Mesendoderm (in vitro differentiated cells): ENCODE data around the gene SPRR2B.
"Not testable (repeated sequence)": the region's sequence is repeated elsewhere in the genome, so short reads cannot be mapped to it uniquely, and the experiment has no call there.

ENCODE experiments used
- DNase-seq: peaks from one replicate; pipeline ENCODE4 v3.0.0; 2013
- H2AK5ac ChIP-seq: 2 replicates; pipeline ENCODE4 v1.6.1; 2013; ENCODE audit warnings: low read length, inconsistent platforms
- H2BK120ac ChIP-seq: 2 replicates; pipeline ENCODE4 v1.6.1; 2013; ENCODE audit warnings: low read depth, mild to moderate bottlenecking, low read length, moderate library complexity, mixed read lengths
- H2BK15ac ChIP-seq: replicated peaks from 2 replicates; pipeline ENCODE4 v1.6.1; 2013; ENCODE audit warnings: low read depth, mild to moderate bottlenecking, moderate library complexity
- H2BK5ac ChIP-seq: 2 replicates; pipeline ENCODE4 v1.6.1; 2013; ENCODE audit warnings: low read length, inconsistent platforms
- H3K18ac ChIP-seq: 2 replicates; pipeline ENCODE4 v1.6.1; 2013; ENCODE audit warnings: mild to moderate bottlenecking, low read length, mixed read lengths
- H3K23ac ChIP-seq: one replicate; pipeline ENCODE4 v1.6.1; 2013; ENCODE audit warnings: low read length
- H3K27ac ChIP-seq: 2 replicates; pipeline ENCODE4 v1.5.1; 2013; ENCODE audit warnings: low read depth, mild to moderate bottlenecking, inconsistent platforms, low read length, moderate library complexity
- H3K27me3 ChIP-seq: 2 replicates; pipeline ENCODE4 v1.6.1; 2013; ENCODE audit warnings: low read length, control low read depth, mild to moderate bottlenecking, inconsistent platforms; ENCODE audit not compliant: insufficient read depth, poor library complexity
- H3K36me3 ChIP-seq: 2 replicates; pipeline ENCODE4 v1.6.1; 2013; ENCODE audit warnings: low read length, inconsistent platforms; ENCODE audit not compliant: control insufficient read depth, insufficient read depth
- H3K4ac ChIP-seq: one replicate; pipeline ENCODE4 v1.6.1; 2013; ENCODE audit warnings: low read depth, mild to moderate bottlenecking, low read length, moderate library complexity
- H3K4me1 ChIP-seq: 2 replicates; pipeline ENCODE4 v1.6.1; 2013; ENCODE audit warnings: low read depth, low read length, inconsistent platforms; ENCODE audit not compliant: control insufficient read depth
- H3K4me2 ChIP-seq: 2 replicates; pipeline ENCODE4 v1.6.1; 2013; ENCODE audit warnings: low read length
- H3K4me3 ChIP-seq: 2 replicates; pipeline ENCODE4 v1.5.1; 2013; ENCODE audit warnings: mild to moderate bottlenecking, low read length
- H3K56ac ChIP-seq: one replicate; pipeline ENCODE4 v1.6.1; 2013; ENCODE audit warnings: low read length
- H3K79me1 ChIP-seq: 2 replicates; pipeline ENCODE4 v1.6.1; 2013; ENCODE audit warnings: low read length, inconsistent platforms
- H3K79me2 ChIP-seq: 2 replicates; pipeline ENCODE4 v1.6.1; 2013; ENCODE audit warnings: mild to moderate bottlenecking, low read length; ENCODE audit not compliant: control insufficient read depth, insufficient read depth
- H3K9ac ChIP-seq: 2 replicates; pipeline ENCODE4 v1.6.1; 2013; ENCODE audit warnings: low read length, inconsistent platforms
- H4K5ac ChIP-seq: one replicate; pipeline ENCODE4 v1.6.1; 2013; ENCODE audit warnings: low read length
- H4K8ac ChIP-seq: one replicate; pipeline ENCODE4 v1.6.1; 2013; ENCODE audit warnings: low read depth, mild to moderate bottlenecking, control low read depth, low read length, moderate library complexity
- WGBS: extraction: QIAGEN DNeasy Blood & Tissue Kit; methylation state at CpG from one replicate; pipeline ENCODE4 v1.1.7; 2013; ENCODE audit warnings: low lambda C conversion rate, missing lambda C conversion rate; ENCODE audit not compliant: insufficient coverage; ENCODE audit errors: extremely low coverage; 5-methylcytosine and 5-hydroxymethylcytosine counted together

The SPRR2B gene

GRCh38 chr1:153056111-153056510 lies 15.3 kb downstream of the SPRR2B start:
- H3K79me1 ChIP-seq, H3K23ac ChIP-seq, H2BK120ac ChIP-seq, H2BK5ac ChIP-seq, H3K4ac ChIP-seq, DNase-seq, H2AK5ac ChIP-seq, H3K56ac ChIP-seq, H4K5ac ChIP-seq, H3K9ac ChIP-seq, H3K36me3 ChIP-seq, H3K27ac ChIP-seq, H3K4me1 ChIP-seq, H3K27me3 ChIP-seq, H3K18ac ChIP-seq, H3K79me2 ChIP-seq, H2BK15ac ChIP-seq, H4K8ac ChIP-seq, H3K4me2 ChIP-seq, H3K4me3 ChIP-seq: not testable (repeated sequence)
- no CpG with 5 or more reads among the region's 3 CpGs for WGBS

GRCh38 chr1:153049211-153049610 lies 22.2 kb downstream of the SPRR2B start:
- Histone ChIP-seq H2BK5ac (no peak overlapping the region), H3K18ac (no peak overlapping the region), H4K5ac (no peak overlapping the region), H3K36me3 (no peaks in the 10 kb centered on the region), H3K23ac (no peak overlapping the region), H3K27me3 (no peaks in the 10 kb centered on the region), H3K79me2 (no peaks in the 10 kb centered on the region), H3K4me2 (no peak overlapping the region), H3K56ac (no peak overlapping the region), H2AK5ac (no peak overlapping the region), H3K79me1 (no peaks in the 10 kb centered on the region), H2BK120ac (no peak overlapping the region), H3K4ac (no peak overlapping the region), H3K4me1 (no peaks in the 10 kb centered on the region), H2BK15ac (no peak overlapping the region), H3K27ac (no peak overlapping the region), H3K9ac (no peak overlapping the region), H3K4me3 (no peak overlapping the region), H4K8ac (no peak overlapping the region)
- DNase-seq = no peak
- no CpG with 5 or more reads among the region's 2 CpGs for WGBS

GRCh38 chr1:153040950-153041631 lies 30.3 kb downstream of the SPRR2B start, which contains the start of gene SPRR2D:
Gene SPRR2D, minus strand, starts transcription at chr1:153041120. Its CDS starts 774 bp downstream, at chr1:153040346.
- no peak within 1 kb of the TSS for H2AK5ac ChIP-seq
- H3K4me2 ChIP-seq = no peak within 1 kb of the TSS
- H4K5ac ChIP-seq = no peak within 1 kb of the TSS
- H2BK5ac ChIP-seq = no peak within 1 kb of the TSS
- no peaks in the 10 kb centered on the region for H3K4me1 ChIP-seq
- WGBS = no CpG with 5 or more reads among the region's 4 CpGs
- H3K18ac ChIP-seq = no peak within 1 kb of the TSS
- H3K27ac ChIP-seq = peak within 1 kb of the TSS; percentile 20
- no peak within 1 kb of the TSS for H2BK15ac ChIP-seq
- H3K9ac ChIP-seq = no peak within 1 kb of the TSS
- no peaks in the 10 kb centered on the region for H3K27me3 ChIP-seq
- H3K79me1 ChIP-seq = no peaks in the 10 kb centered on the region
- H3K4me3 ChIP-seq = no peak within 1 kb of the TSS
- H3K23ac ChIP-seq = no peak within 1 kb of the TSS
- H3K4ac ChIP-seq = no peak within 1 kb of the TSS
- H4K8ac ChIP-seq = no peak within 1 kb of the TSS
- no peaks in the 10 kb centered on the region for H3K36me3 ChIP-seq
- H2BK120ac ChIP-seq = no peak within 1 kb of the TSS
- DNase-seq = no peak
- H3K56ac ChIP-seq = no peak within 1 kb of the TSS
- no peaks in the 10 kb centered on the region for H3K79me2 ChIP-seq

- Histone ChIP-seq H3K4ac (no peak overlapping the region), H3K23ac (no peak overlapping the region), H3K79me1 (no peaks in the 10 kb centered on the region), H3K79me2 (no peaks in the 10 kb centered on the region), H3K9ac (no peak overlapping the region), H4K8ac (no peak overlapping the region), H4K5ac (no peak overlapping the region), H2BK5ac (no peak overlapping the region), H3K36me3 (no peaks in the 10 kb centered on the region), H3K18ac (no peak overlapping the region), H2BK15ac (no peak overlapping the region), H3K27me3 (no peaks in the 10 kb centered on the region), H3K4me1 (no peaks in the 10 kb centered on the region), H3K27ac (no peak overlapping the region), H3K4me2 (no peak overlapping the region), H2BK120ac (no peak overlapping the region), H2AK5ac (no peak overlapping the region), H3K4me3 (no peak overlapping the region), H3K56ac (no peak overlapping the region)
- no CpG with 5 or more reads among the region's 1 CpG for WGBS
- no peak for DNase-seq
These were observed 36.2 kb downstream of the SPRR2B start for GRCh38 chr1:153035211-153035610.

GRCh38 chr1:153032677-153033308 lies 38.6 kb downstream of the SPRR2B start:
- Histone ChIP-seq H3K27ac (no peak overlapping the region), H3K18ac (no peak overlapping the region), H3K79me2 (no peaks in the 10 kb centered on the region), H3K27me3 (no peaks in the 10 kb centered on the region), H3K56ac (no peak overlapping the region), H3K79me1 (no peaks in the 10 kb centered on the region), H2AK5ac (no peak overlapping the region), H3K4ac (no peak overlapping the region), H3K36me3 (no peaks in the 10 kb centered on the region), H3K4me3 (no peak overlapping the region), H2BK15ac (no peak overlapping the region), H3K4me2 (no peak overlapping the region), H3K23ac (no peak overlapping the region), H4K8ac (no peak overlapping the region), H2BK120ac (no peak overlapping the region), H4K5ac (no peak overlapping the region), H3K4me1 (no peaks in the 10 kb centered on the region), H2BK5ac (no peak overlapping the region), H3K9ac (no peak overlapping the region)
- DNase-seq = peak; percentile 91
- no CpG with 5 or more reads among the region's 3 CpGs for WGBS

GRCh38 chr1:153032073-153032472 lies 39.3 kb downstream of the SPRR2B start:
- no peak overlapping the region for H3K9ac ChIP-seq
- no peak overlapping the region for H2AK5ac ChIP-seq
- H3K4ac ChIP-seq = no peak overlapping the region
- no peaks in the 10 kb centered on the region for H3K27me3 ChIP-seq
- no peaks in the 10 kb centered on the region for H3K36me3 ChIP-seq
- H2BK120ac ChIP-seq = no peak overlapping the region
- H3K18ac ChIP-seq = no peak overlapping the region
- no peaks in the 10 kb centered on the region for H3K79me1 ChIP-seq
- H3K56ac ChIP-seq = no peak overlapping the region
- H3K4me3 ChIP-seq = no peak overlapping the region
- DNase-seq = no peak
- H3K4me1 ChIP-seq = no peaks in the 10 kb centered on the region
- no peak overlapping the region for H3K27ac ChIP-seq
- no peak overlapping the region for H4K8ac ChIP-seq
- no peaks in the 10 kb centered on the region for H3K79me2 ChIP-seq
- no peak overlapping the region for H3K4me2 ChIP-seq
- no peak overlapping the region for H2BK15ac ChIP-seq
- no peak overlapping the region for H4K5ac ChIP-seq
- H3K23ac ChIP-seq = no peak overlapping the region
- H2BK5ac ChIP-seq = no peak overlapping the region
